Endothelial cell of umbilical vein (primary cell): ENCODE measurements around the gene SULT1A2. TPM values are rescaled to one million over a fixed set of nuclear protein-coding genes. Genes with fewer than 3 reads are reported as not detected.

Experiments used
- BruUV-seq: library from RNA; stranded (reverse); fragments of 400-500 nt; replicated peaks from 2 replicates; lab custom pipeline; 2021; lab: Mats Ljungman, UMichigan
- CTCF ChIA-PET: fragments of 300-600, 350-600 bp; sonication (Branson Sonifier 250); formaldehyde crosslinking; loops from one replicate; lab custom pipeline; 2021; ENCODE audit warnings: antibody characterized with exemption, inconsistent platforms; lab: Charles Lee
- POLR2A ChIA-PET: fragments of 300-600, 350-600 bp; sonication (Branson Sonifier 250); formaldehyde crosslinking; loops from one replicate; lab custom pipeline; 2021; ENCODE audit warnings: antibody characterized with exemption, inconsistent platforms; lab: Charles Lee
- DNase-seq: peaks from one replicate; pipeline ENCODE4 v3.0.0-alpha.2; 2011; ENCODE audit warnings: low read depth, low spot score
- FAIRE-seq: peaks from 2 replicates; lab custom pipeline; 2011; peaks lifted over from hg19 to GRCh38; lab: Jason Lieb, UNC
- H2AFZ ChIP-seq: 2 replicates; pipeline ENCODE4 v1.6.0; 2012; ENCODE audit warnings: low read depth, low read length, control low read depth, inconsistent platforms
- H3K27ac ChIP-seq: 2 replicates; pipeline ENCODE4 v1.5.1; 2011; ENCODE audit warnings: low read depth, mild to moderate bottlenecking, control low read depth, low read length, moderate library complexity; ENCODE audit not compliant: insufficient read depth
- H3K27me3 ChIP-seq, 2 experiments: 2 replicates each; pipeline versions ENCODE4 v1.6.0 to v1.6.1; 2011; ENCODE audit warnings: low read length in 2 of 2, mixed read lengths in 1 of 2; ENCODE audit not compliant: control insufficient read depth in 2 of 2, insufficient read depth in 2 of 2
- H3K36me3 ChIP-seq, 2 experiments: 2 replicates in 1 of 2; 3 replicates in 1 of 2; pipeline ENCODE4 v1.5.1; 2011; ENCODE audit warnings: low read length in 2 of 2, mild to moderate bottlenecking in 1 of 2, moderate library complexity in 1 of 2; ENCODE audit not compliant: control insufficient read depth in 2 of 2, insufficient read depth in 2 of 2; ENCODE audit errors: extremely low read depth in 1 of 2
- H3K4me1 ChIP-seq: 3 replicates; pipeline ENCODE4 v1.5.1; 2011; ENCODE audit warnings: mild to moderate bottlenecking, low read length; ENCODE audit not compliant: control insufficient read depth, insufficient read depth; ENCODE audit errors: extremely low read depth
- H3K4me2 ChIP-seq: 2 replicates; pipeline ENCODE4 v1.6.1; 2011; ENCODE audit warnings: low read length, control low read depth, mixed read lengths; ENCODE audit not compliant: insufficient read depth
- H3K4me3 ChIP-seq, 3 experiments: fragments of 200-600 bp in 1 of 3; sonication (generic), shearing (Covaris generic) in 1 of 3; replicated peaks in 1 of 3; 2 replicates each; pipeline ENCODE4 v1.5.1; 2011 to 2016; ENCODE audit warnings: control low read depth in 3 of 3, low read length in 3 of 3, mild to moderate bottlenecking in 2 of 3, inconsistent platforms in 1 of 3, low read depth in 1 of 3, moderate library complexity in 1 of 3; ENCODE audit not compliant: insufficient read depth in 1 of 3
- H3K79me2 ChIP-seq: 2 replicates; pipeline ENCODE4 v1.6.0; 2012; ENCODE audit warnings: low read length, inconsistent platforms; ENCODE audit not compliant: control insufficient read depth, insufficient read depth
- H3K9ac ChIP-seq: replicated peaks from 2 replicates; pipeline ENCODE3; 2011; ENCODE audit warnings: low read length, control low read depth; ENCODE audit not compliant: insufficient read depth; ENCODE audit errors: extremely low read depth
- H3K9me1 ChIP-seq: replicated peaks from 3 replicates; pipeline ENCODE4 v1.6.0; 2011; ENCODE audit warnings: mild to moderate bottlenecking, low read length; ENCODE audit not compliant: control insufficient read depth, insufficient read depth; ENCODE audit errors: extremely low read depth
- H3K9me3 ChIP-seq: replicated peaks from 2 replicates; pipeline ENCODE4 v1.5.1; 2012; ENCODE audit warnings: low read length, inconsistent platforms; ENCODE audit not compliant: control insufficient read depth, insufficient read depth
- H4K20me1 ChIP-seq: replicated peaks from 2 replicates; pipeline ENCODE3; 2011; ENCODE audit warnings: mild to moderate bottlenecking, low read length; ENCODE audit not compliant: control insufficient read depth, insufficient read depth; ENCODE audit errors: extremely low read depth
- EZH2 ChIP-seq: IDR thresholded peaks from 2 replicates; pipeline ENCODE4 v1.6.1; 2012; ENCODE audit warnings: borderline replicate concordance, low read depth, mild to moderate bottlenecking, moderate library complexity, low read length, inconsistent platforms; ENCODE audit not compliant: severe bottlenecking
- FOS ChIP-seq: IDR thresholded peaks from 2 replicates; pipeline ENCODE4 v1.6.1; 2011; ENCODE audit warnings: mild to moderate bottlenecking, low read length, moderate library complexity, borderline replicate concordance; ENCODE audit not compliant: insufficient read depth
- GATA2 ChIP-seq: IDR thresholded peaks from 2 replicates; pipeline ENCODE4 v1.7.0; 2011; ENCODE audit warnings: low read depth, mild to moderate bottlenecking, moderate library complexity, mixed read lengths, low read length; ENCODE audit not compliant: insufficient read length, insufficient read depth
- JUN ChIP-seq: IDR thresholded peaks from 2 replicates; pipeline ENCODE4 v1.6.1; 2011; ENCODE audit warnings: borderline replicate concordance, low read depth; ENCODE audit not compliant: insufficient read length, insufficient read depth
- MYC ChIP-seq: IDR thresholded peaks from one replicate; pipeline ENCODE4 v1.6.1; 2011; ENCODE audit warnings: mild to moderate bottlenecking, low read depth, low read length
- POLR2A ChIP-seq: IDR thresholded peaks from 2 replicates; pipeline ENCODE4 v1.6.1; 2012; ENCODE audit warnings: low read depth, mild to moderate bottlenecking, control low read depth, low read length
- POLR2AphosphoS5 ChIP-seq: IDR thresholded peaks from 2 replicates; pipeline ENCODE4 v1.6.1; 2012; ENCODE audit warnings: low read depth, mild to moderate bottlenecking, control low read depth, low read length, moderate library complexity; ENCODE audit not compliant: insufficient read depth
- dilution Hi-C: fragments of 300-500 bp; cut with MboI; formaldehyde crosslinking; loops from one replicate; pipeline ENCODE4 v1.15.0; 2019; ENCODE audit warnings: low sequenced_read_pairs; ENCODE audit not compliant: extremely low pct_ligation_motif_present
- intact Hi-C: fragments of 100-400 bp; cut with micrococcal nuclease; formaldehyde crosslinking; loops from one replicate; pipeline ENCODE4 v1.10.0; 2022
- polyA plus RNA-seq, 4 experiments: library from polyadenylated mRNA; depleted of rRNA in 3 of 4; stranded (reverse) in 3 of 4; unstranded in 1 of 4; fragments of >200 nt; gene quantifications; 2 replicates each; pipeline versions ENCODE4 v1.2.1 to v1.2.3, GENCODE V29; 2011 to 2012; ENCODE audit warnings: missing spikeins in 1 of 4
- total RNA-seq: library from RNA; stranded (reverse); gene quantifications from 2 replicates; pipeline ENCODE4 v1.2.3, GENCODE V29; 2021
- TF ChIP-seq, protein P1 (sequence below), 2 donors: IDR thresholded peaks; 1 replicate in 1 of 2; 2 replicates in 1 of 2; pipeline ENCODE4 v1.5.1; 2011; ENCODE audit warnings: low read length in 2 of 2, mild to moderate bottlenecking in 2 of 2, moderate library complexity in 2 of 2, control low read depth in 1 of 2, inconsistent platforms in 1 of 2, low read depth in 1 of 2; ENCODE audit not compliant: insufficient read depth in 1 of 2; ENCODE audit errors: extremely low read depth in 1 of 2
- TF ChIP-seq, protein P2 (sequence below): IDR thresholded peaks from 2 replicates; pipeline ENCODE4 v1.6.1; 2011; ENCODE audit not compliant: insufficient read depth, insufficient read length

The SULT1A2 gene
- total and polyA plus RNA-seq, 2 donors (not counting 3 experiments of a cell fraction or from before 2014, with no cell fraction given): not detected

- Histone ChIP-seq H3K79me2 (no peaks in the 10 kb centered on the region), H3K4me2 (no peak overlapping the region), H3K9ac (no peak overlapping the region), H4K20me1 (no peaks in the 10 kb centered on the region), H3K27me3 (no peaks in the 10 kb centered on the region), H3K36me3 (no peaks in the 10 kb centered on the region), H2AFZ (no peak overlapping the region), H3K9me3 (no peaks in the 10 kb centered on the region), H3K4me3 (no peak overlapping the region), H3K27ac (no peak overlapping the region), H3K9me1 (no peaks in the 10 kb centered on the region), H3K4me1 (no peaks in the 10 kb centered on the region)
- DNase-seq (no peak), FAIRE-seq (no peak)
- intact Hi-C loops: no loop called here
- CTCF ChIA-PET: no interaction called here
- POLR2A ChIA-PET: no interaction called here
- no TSS peak for BruUV-seq
- TF ChIP-seq, protein P1, sequence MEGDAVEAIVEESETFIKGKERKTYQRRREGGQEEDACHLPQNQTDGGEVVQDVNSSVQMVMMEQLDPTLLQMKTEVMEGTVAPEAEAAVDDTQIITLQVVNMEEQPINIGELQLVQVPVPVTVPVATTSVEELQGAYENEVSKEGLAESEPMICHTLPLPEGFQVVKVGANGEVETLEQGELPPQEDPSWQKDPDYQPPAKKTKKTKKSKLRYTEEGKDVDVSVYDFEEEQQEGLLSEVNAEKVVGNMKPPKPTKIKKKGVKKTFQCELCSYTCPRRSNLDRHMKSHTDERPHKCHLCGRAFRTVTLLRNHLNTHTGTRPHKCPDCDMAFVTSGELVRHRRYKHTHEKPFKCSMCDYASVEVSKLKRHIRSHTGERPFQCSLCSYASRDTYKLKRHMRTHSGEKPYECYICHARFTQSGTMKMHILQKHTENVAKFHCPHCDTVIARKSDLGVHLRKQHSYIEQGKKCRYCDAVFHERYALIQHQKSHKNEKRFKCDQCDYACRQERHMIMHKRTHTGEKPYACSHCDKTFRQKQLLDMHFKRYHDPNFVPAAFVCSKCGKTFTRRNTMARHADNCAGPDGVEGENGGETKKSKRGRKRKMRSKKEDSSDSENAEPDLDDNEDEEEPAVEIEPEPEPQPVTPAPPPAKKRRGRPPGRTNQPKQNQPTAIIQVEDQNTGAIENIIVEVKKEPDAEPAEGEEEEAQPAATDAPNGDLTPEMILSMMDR (IDR thresholded peaks at IDR 0.05; ENCODE audit: extremely low read depth in 1 of 2, insufficient read depth in 1 of 2, low read depth in 1 of 2, low read length in 2 of 2): no peak
- TF ChIP-seq, protein P2, sequence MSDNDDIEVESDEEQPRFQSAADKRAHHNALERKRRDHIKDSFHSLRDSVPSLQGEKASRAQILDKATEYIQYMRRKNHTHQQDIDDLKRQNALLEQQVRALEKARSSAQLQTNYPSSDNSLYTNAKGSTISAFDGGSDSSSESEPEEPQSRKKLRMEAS: no peak
- TF ChIP-seq POLR2AphosphoS5 (no peak), GATA2 (no peak), JUN (no peak), EZH2 (no peak), MYC (no peak), FOS (no peak), POLR2A (no peak)
- dilution Hi-C loops: no loop called here
Observed at GRCh38 chr16:28606291-28607115, 9.7 kb upstream of the SULT1A2 start.
